ENCODE results near the gene SHISA8.
"Not testable (repeated sequence)": the region's sequence is repeated elsewhere in the genome, so short reads cannot be mapped to it uniquely, and the experiment has no call there.

The SHISA8 gene

DNA sequence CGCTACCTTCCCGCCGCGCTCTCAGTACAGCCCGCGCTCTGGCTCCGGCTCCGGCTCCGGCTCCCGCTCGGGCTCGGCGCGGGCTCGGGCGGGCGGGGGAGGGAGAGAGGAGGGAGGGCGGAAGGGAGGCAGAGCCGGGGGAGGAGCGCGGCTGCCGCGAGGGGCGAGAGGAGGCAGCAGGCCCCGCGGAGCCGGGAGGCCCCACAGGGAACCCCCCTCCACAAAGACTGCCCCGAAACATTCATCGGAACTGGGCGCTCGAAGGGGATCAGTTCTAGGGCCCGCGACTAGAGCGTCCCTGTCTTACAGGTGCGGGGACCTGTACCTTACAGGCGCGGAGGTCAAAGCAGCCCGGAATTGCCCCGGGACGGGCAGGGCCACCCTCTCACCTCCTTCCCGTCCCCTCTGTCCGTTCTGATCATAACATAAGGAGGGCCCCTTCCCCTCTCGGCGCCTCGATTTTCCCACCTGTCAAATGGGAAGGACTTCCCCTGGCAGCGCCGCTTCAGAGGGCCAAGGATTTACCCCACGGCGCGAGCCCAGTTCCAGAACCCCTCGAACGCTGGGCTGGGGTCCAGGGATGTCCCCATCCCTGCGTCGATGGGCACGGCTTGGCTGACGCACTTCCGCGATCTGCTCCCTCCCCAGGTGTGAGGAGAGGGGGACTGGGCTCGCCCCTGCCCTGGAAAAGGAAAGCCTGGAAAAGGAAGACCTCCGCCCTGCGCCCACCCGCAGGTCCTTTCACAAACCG lies at the start of gene SHISA8:
SHISA8 (minus strand) TSS at position 40 of the 751 bp plus-strand sequence. CDS start 407 bp downstream, outside the sequence.
- peak; percentile 71 for DNase-seq

DNA sequence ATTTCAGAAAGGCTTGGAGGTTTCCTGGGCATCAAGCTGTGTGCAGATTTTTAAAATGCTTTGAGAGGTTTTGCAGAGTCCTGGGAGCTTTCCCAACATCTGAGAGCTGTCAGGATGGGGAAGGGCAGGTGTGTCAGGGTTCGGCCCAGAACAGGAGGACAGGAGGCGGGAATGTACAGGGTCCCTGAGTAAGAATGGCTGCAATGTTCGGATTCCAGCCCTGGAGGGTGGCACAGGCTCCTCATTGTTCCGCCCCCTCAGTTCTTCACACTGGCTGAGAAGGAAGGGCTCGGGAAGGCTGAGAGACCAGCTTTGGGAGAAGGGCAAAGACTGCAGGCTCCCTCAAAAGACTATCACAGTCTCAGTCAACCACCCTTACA lies 49.2 kb upstream of the SHISA8 start:
- no peak for DNase-seq

DNA sequence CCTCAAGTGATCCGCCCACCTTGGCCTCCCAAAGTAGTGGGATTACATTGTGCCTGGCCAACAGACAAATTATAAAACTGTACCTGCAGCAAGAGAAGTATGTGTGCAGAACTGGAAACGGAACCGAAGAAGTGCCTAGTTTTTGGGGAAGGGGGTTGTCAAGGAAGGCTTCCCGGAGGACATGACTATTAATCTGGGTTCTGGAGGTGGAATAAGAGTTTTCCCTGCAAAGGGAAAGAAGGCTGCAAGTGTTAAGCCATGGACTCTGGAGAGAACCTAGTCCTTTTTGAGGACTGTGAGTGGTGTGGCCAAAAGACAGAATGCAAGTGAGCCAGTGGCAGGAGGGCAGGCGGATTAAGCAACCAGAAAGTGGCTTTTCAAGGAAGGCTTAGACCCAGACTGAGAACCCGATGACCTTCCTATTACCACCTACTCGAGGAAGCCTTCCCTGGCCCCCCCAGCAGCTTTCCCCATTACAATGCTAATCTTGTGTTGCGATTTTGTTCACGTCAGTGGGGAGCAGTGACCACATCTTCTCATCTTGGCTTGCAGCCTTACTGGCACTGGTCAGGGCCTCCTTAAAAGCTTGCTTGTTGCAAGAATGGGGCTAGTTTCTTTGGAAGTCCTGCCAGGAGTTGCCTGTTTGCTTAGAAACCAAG lies 48.7 kb upstream of the SHISA8 start:
- DNase-seq, result no peak

DNA sequence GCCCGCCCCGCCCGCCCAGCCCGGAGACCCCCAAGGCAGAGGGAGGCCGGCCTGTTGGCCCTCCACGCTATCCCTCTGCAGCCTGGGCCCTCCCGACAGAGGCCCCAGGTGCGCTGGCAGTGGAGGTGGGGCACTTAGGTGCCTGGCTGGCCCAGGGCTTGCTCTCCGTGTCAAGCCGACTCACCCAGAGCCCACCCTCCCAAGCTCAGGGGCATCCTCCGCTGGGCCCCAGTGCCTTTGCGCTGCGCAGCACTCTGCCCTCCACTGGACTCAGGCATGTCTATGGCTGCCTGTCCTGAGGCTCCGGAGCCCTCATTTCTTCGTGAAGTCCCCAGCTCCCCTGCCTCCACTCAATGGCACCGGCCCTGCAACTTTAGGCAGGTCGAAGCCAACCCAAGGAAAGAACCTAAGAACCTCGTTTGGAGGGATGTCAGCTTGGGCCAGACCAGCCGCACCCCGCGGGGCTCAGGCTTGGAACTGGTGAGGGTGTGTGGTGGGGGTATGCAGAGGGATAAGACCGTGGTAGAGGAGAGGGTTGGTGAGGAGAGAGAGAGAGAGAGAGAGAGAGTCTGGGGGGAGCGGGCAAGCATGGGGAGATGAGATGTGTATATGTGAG lies 43.2 kb upstream of the SHISA8 start:
- no peak for DNase-seq

DNA sequence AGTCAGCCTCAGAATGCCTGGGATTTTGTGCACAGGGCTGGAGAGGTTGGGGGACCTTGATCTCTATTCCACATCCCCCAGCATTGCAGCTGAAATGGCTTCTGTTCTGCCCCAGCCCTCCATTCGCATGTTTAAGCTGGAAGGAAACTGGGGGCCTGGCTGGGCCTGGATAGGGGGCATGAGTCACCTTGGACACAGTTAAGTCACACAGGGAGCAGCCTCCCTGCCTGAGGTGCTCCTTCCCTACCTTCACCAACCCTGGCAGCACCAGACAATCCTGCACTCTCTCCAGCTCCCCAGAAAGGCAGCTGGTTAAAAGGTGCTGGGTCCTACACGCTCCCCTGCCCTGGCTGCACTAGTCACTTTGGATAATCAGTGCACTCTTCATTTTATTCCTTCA lies 37.8 kb upstream of the SHISA8 start:
- DNase-seq, result no peak

DNA sequence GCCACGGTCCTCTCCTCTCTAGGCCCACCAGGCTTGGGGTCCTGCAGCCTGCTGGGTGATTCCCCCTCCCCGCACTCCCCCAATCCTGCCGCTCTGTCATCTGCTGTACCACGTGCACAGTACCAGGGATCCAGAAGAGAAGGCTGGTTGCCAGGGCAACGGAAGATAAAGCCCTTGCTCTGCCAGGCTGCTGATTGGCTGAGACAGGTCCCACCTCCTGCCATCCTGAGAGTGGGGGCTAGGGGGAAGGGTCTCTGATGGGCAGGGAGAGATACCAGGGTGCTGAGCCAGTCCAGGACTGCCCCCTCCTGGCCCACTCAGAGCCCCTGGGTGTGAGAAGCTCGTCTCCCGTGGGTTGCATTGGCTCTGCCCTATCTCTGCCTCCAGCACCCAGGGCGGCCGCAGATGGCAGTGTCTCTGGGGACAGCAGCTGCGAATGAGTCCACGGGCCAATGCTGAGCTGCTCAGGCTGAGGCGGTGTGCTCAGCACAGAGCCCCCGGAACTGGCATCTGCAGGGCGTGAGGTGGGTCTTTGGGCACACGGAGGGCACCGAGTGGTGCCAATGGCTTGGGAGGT lies 37.1 kb upstream of the SHISA8 start, which contains the start of gene SMIM45:
SMIM45 (plus strand) TSS at position 253 of the 577 bp plus-strand sequence.
- no peak for DNase-seq

DNA sequence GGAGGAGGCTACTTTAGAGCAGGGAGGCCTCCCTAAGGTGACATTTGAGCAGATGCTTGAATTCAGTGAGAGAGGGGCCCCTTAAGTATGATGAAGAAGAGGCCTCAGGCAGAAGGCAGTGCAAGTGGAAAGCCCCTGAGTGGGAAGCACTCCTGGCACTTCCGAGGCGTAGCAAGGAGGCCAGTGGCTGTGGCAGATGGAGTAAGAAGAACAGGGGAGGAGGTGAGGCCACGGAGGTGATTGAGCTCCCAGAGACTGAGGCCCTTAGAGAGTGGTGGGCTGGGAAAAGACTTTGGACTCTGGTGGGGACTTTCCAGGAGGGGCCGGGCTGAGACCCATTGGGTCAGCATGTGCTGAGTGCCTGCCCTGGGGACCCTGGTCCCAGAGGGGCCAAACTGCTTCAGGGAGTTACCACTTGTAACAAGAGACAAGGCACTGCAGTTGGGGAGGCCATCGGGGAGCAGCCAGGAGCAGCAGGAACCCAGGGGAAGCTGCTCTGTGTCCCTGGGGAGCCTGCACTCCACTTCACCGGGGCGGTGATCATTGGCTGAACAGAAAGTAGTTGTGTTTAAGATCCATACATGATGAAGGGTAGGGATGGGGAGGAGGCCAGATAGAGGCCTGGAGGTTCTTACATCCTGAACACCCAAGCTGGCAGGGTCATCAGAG lies 34.6 kb upstream of the SHISA8 start:
- DNase-seq, result no peak

DNA sequence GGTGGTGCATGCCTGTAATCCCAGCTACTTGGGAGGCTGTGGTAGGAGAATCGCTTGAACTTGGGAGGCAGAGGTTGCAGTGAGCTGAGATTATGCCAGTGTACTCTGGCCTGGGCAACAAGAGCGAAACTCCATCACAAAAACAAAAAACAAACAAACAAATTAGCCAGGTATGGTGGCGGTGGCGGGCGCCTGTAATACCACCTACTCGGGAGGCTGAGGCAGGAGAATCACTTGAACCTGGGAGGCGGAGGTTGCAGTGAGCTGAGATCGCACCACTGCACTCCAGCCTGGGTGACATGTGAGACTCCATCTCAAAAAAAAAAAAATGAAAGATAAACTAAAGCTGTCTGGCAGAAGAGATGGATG lies 34.0 kb upstream of the SHISA8 start:
- DNase-seq, result not testable (repeated sequence)

DNA sequence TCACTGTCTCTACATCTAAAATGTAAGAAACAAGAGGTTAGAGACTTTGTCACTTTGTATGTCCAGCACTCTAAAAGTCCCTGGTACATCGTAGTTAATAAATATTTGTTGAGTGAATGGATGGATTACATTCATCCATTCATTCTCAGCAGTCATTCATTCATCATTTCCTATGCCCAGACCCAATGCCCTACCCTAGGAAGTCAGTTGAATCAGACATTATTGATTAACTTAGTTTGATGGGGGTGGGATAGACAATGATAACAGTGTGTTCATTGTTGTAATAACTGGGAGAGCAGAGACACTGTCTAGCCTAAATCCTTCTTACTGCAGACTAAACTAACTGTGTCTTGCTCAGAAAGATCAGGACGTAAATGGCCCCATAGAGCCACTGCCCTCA lies 33.3 kb upstream of the SHISA8 start:
- no peak for DNase-seq

DNA sequence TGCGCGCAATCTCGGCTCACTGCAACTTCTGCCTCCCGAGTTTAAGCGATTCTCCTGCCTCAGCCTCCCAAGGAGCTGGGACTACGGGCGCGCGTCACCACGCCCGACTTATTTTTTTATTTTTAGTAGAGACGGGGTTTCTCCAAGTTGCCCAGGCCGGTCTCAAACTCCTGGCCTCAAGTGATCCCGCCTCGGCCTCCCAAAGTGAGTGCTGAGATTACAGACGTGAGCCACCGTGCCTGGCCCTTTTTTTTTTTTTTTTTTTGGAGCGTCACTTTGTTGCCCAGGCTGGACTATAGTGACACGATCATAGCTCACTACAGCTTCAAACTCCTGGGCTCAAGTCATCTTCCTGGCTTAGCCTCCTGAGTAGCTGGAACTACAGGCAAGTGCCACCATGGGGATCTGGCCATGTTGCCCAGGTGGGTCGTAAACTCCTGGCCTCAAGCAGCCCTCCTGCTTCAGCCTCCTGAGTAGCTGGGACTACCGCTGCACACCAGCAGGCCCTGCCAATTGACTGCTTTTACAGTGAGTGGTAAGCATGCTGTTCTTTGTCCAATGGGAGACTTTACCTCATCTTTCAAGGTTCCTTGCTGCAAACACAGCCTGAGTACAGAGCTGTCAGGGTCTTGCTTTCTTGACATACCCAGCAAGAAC lies 32.7 kb upstream of the SHISA8 start:
- DNase-seq, result no peak

DNA sequence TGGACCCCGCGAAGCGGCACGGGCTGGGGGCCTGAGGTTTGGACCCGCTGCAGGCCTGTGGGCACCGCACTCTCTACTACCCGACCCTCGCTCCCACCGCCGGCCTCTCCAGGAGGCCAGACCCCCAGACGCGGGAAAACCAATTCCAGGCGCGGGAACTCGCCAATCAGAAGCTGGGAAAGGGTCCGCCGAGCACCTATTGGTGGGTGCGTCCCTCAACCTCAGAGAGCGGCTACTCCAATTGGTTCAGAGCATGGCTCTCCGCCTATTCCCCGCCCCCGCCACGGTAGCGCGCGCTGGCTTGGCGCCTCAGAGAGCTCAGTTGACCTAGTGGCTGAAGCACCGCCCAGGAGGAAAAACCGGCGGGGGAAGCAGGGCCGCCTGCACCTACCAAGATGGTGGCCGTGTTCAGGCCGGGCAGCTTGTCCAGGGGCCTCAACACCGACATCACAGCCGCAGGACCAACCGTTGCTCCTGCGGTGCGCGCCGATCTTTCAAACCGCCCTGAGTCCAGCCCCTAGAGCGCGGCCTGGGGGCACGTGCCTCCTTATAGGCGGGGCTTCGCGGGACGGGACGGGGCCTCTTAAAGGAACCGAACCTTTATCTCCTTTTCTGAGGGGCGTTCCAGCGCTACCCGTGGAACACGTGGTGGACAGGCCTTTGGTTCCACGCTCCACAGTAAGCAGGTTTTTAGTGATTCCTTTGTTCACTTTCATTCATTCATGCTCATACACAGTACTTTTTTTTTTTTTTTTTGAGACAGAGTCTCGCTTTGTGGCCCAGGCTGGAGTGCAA lies 32.0 kb upstream of the SHISA8 start, which contains the start of gene CENPM:
CENPM (minus strand) TSS at position 524 of the 795 bp plus-strand sequence; CDS start at position 448, 76 bp downstream.
- DNase-seq, result peak; percentile 91

DNA sequence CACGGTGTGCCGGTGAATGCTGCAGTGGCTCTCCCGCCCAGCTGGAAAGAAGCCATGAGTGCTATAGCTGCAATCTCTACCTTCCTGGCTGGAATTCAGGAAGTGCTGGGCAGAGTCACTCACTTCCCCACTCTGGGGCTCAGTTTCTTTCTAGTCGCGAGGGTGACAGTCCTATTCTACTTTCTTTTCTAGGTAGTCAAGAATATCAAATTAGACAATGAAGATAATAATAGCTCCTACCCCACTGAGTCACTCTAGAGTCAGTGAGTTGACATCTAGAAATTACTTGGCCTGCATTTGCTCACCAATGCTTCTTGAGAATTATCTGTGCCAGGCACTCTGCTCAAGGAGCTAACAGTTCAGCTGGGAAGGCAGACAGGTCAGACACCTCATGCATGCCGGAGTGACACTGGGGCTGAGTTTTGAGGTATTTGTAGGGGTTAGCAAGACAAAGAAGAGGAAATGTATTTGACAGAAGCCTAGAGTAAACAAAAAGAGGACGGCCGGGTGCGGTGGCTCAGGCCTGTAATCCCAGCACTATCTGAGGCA lies 28.9 kb upstream of the SHISA8 start:
- no peak for DNase-seq

DNA sequence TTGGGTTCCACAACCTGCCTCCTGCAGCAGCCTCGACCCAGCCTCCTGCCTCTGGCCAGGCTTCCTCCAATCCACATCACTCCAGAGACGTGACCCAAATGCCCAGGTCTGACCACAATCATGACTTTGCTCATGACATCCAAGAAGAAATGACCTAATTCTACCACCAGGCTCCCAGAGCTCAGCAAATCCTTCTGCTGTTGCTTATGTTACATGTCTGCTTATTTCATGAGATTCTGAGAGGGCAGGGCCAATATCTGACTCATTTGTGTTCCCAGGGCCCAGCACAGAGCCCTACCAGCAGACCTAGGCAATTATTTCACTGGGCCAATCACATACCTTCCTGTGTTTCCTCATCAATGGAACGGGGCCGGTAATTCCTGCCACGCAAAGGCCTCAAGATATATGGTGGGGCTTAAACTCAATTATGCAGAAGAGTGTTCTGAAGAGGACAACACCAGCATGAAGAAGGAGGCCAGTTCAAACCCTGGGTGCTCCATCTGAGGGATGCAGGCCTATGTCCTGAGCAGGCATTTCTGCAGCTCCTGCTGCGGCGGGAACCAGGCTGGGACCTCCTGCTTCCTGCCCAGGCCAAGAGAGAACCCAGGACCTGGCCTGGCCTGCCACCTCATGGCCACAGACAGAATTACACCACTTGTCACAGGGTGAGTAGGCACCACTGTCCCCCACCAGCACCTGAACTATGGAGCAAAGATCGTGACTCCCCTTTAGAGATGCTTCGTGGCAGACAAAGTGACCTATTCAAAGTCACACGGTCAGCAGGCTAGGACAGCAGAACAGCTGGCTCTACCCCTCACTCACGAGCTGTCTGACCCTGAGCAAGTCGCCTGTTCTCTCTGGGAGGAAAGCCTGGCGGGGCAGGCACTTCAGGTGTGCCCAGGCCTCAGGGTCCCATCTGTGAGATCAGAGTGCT lies 26.2 kb upstream of the SHISA8 start:
- DNase-seq, result peak; percentile 85

DNA sequence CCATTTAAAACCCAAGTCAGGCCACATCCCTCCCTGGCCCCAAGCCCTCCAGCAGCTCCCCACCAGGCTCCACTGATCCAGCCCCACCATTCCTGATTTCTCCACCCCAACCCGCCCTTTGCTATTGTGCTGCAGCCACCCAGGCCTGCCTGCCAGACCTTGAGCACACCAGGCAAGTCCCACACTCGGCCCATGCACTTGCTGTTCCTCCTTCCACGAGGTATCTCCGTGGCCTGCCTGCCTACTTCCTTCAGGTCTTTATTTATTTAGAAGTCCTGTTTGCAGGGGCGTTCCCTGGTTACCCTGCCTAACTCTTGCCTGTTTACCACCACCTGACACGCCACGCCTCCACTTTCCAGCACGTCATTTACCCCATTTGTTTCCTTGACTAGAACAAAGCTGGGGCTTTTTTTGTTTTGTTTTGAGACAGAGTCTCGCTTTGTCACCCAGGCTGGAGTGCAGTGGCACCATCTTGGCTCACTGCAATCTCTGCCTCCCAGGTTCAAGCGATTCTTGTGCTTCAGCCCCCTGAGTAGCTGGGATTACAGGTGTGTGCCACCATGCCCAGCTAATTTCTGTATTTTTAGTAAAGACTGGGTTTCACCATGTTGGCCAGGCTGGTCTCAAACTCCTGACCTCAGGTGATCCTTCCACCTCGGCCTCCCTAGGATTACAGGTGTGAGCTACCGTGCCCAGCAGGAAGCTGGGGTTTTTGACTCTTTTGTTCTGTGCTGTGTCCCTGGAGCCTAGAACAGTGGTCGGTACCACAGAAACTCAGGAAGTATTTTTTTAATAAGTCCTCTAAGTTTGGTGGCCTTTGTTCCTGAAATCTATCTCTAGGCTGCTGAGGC lies 25.3 kb upstream of the SHISA8 start:
- peak; percentile 89 for DNase-seq

DNA sequence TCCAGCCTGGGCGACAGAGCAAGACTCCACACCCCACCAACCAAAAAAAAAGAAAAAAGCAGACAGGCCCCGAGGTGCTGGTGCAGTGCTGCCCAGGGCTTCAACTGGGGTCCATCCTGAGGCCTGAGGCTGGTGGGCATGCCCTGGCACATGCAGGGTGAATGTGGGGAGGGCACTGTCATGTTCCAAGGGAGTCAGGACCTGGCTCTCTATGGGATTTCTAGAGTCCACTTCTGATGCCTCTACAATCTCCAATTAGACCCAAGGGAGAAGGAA lies 22.0 kb upstream of the SHISA8 start:
- DNase-seq, result no peak

DNA sequence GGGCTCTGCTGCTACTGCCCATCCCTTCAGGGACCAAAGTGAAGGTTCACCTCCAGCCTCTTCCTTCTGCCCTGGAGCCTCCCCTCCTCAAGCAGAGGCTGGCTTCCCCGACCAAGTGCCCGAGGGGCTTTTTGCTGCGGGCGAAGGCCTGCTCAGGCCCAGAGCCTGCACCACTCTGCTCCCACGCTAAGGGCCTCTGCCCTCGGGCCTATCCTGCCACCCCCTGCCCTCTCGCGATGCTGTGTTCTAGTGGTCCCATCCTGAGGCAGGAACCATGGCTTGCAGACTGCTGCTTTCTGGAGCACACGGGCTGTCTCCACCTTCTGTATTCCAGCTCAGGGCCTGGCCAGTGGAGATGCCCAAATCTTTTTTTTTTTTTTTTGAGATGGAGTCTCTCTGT lies 20.6 kb upstream of the SHISA8 start:
- DNase-seq, result no peak

DNA sequence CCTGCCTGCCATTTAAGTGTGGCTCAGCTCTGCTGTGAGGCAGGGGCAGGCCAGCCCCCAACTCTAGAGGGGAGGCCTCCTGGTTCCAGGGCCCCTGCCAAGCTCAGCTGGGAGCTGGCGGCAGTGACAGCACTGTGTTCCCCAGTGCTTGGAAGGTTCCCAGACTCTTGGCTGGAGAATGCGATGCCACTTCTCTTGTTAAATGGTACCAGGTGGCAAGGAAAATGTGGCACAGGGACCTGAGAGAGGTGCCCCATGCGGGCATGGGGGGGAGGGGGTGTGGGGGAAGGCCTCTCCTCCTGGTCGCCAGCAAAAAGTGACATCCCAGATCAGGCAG lies 20.1 kb upstream of the SHISA8 start:
- no peak for DNase-seq

DNA sequence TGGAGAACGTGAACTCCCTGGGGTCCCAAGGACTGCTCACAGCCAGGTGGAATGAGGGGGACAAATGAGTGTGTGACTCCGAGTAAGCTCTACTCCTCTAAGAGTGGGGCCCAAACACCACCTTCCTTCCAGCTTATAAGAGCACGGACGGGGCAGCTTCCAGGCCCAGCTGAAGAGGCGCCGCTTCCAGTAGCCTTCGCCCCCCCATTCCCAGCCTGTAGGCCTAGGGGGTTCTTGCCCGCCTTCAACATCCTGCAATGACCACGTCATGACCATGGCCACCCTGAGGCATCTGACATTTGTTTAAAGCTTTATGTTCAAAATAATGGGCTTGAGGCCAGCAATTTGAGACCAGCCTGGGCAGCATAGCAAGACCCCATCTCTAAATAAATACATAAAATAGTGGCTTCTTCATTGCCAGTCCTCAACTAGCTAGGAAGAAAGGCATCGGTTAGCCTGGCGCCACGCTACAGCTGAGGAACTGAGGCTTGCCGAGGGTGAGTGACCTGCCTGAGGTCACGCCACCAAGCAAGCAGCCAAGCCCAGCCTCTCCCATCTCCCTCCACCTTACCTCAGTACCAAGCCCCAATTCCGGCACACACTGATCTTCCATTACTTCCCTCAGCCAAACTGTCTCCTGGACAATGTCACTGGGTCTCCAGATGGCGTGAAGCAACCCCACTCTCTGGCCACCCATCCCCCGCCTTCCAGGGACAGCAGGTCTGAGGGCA lies 19.6 kb upstream of the SHISA8 start:
- DNase-seq, result no peak

Measured in stimulated activated CD4-positive, alpha-beta T cell treated with anti-CD3 and anti-CD28 coated beads, Interleukin-4, amount 100 ng/mL, for 1 hour (primary cell).